Skin of body (tissue), 2 donors: ENCODE data around the gene ALG12. TPM values are rescaled to one million over a fixed set of nuclear protein-coding genes. Genes with fewer than 3 reads are reported as not detected.

Experiments used
- DNase-seq: peaks from one replicate; lab custom pipeline; 2025; lab: John Stamatoyannopoulos, UW
- total RNA-seq: library from RNA; depleted of rRNA; stranded (reverse); fragments of >200 nt; gene quantifications from one replicate; pipeline ENCODE4 v1.2.3, GENCODE V29; 2014

Gene ALG12
- total RNA-seq, result 7.9 TPM

- peak; percentile 96 for DNase-seq
These were observed at the start of gene ALG12, which contains the start of gene CRELD2 for GRCh38 chr22:49917974-49918910. Gene ALG12 (minus strand): TSS chr22:49918438. CDS start chr22:49913765, 4,673 bp downstream. Gene CRELD2 (plus strand): TSS chr22:49918634. CDS start chr22:49918770, 136 bp downstream.

GRCh38 chr22:49967706-49968208 lies 49.5 kb upstream of the ALG12 start:
- no peak for DNase-seq

- no peak for DNase-seq
These were observed 48.8 kb upstream of the ALG12 start for GRCh38 chr22:49966774-49967705.

- no peak for DNase-seq
These were observed 48.0 kb upstream of the ALG12 start for GRCh38 chr22:49966041-49966773.

GRCh38 chr22:49965091-49966040 lies 47.1 kb upstream of the ALG12 start:
- no peak for DNase-seq

GRCh38 chr22:49964136-49965090 lies 46.2 kb upstream of the ALG12 start:
- DNase-seq, result no peak

GRCh38 chr22:49963647-49964026 lies 45.4 kb upstream of the ALG12 start:
- no peak for DNase-seq

- DNase-seq, result no peak
These were observed 44.8 kb upstream of the ALG12 start for GRCh38 chr22:49962751-49963646.

GRCh38 chr22:49962012-49962750 lies 43.9 kb upstream of the ALG12 start:
- peak; percentile 77 for DNase-seq

- no peak for DNase-seq
These were observed 43.4 kb upstream of the ALG12 start for GRCh38 chr22:49961601-49962011.

GRCh38 chr22:49961005-49961600 lies 42.9 kb upstream of the ALG12 start:
- no peak for DNase-seq

- peak; percentile 93 for DNase-seq
These were observed 42.1 kb upstream of the ALG12 start, which contains the start of gene PIM3 for GRCh38 chr22:49960159-49961004. Gene PIM3 (plus strand): TSS chr22:49960772. CDS start chr22:49960948, 176 bp downstream.

- no peak for DNase-seq
These were observed 41.5 kb upstream of the ALG12 start for GRCh38 chr22:49959782-49960158.

- DNase-seq, result no peak
These were observed 40.9 kb upstream of the ALG12 start for GRCh38 chr22:49958931-49959781.
